Measurements from ENCODE around the gene OR51E1. TPM values are rescaled to one million over a fixed set of nuclear protein-coding genes. Genes with fewer than 3 reads are reported as not detected.

The OR51E1 gene
- total and polyA plus RNA-seq, 2 experiments from 2014 or later = not detected

DNA sequence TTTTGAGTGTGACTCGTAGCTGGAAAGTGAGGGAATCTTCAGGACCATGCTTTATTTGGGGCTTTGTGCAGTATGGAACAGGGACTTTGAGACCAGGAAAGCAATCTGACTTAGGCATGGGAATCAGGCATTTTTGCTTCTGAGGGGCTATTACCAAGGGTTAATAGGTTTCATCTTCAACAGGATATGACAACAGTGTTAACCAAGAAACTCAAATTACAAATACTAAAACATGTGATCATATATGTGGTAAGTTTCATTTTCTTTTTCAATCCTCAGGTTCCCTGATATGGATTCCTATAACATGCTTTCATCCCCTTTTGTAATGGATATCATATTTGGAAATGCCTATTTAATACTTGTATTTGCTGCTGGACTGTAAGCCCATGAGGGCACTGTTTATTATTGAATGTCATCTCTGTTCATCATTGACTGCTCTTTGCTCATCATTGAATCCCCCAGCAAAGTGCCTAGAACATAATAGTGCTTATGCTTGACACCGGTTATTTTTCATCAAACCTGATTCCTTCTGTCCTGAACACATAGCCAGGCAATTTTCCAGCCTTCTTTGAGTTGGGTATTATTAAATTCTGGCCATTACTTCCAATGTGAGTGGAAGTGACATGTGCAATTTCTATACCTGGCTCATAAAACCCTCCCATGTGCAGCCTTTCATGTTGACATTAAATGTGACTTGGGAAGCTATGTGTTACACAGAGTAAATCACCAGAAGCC, 11.0 kb downstream of the OR51E1 start:
- in situ Hi-C loops (cut with MboI) = no loop called here
- Histone ChIP-seq H3K4me1 (ENCODE audit: insufficient read depth) (no peaks in the 10 kb centered on the region), H3K79me2 (ENCODE audit: insufficient read depth) (no peaks in the 10 kb centered on the region), H3K9me2 (ENCODE audit: insufficient read depth) (no peaks in the 10 kb centered on the region), H3K9ac (no peak overlapping the region), H4K20me1 (ENCODE audit: insufficient read depth) (no peaks in the 10 kb centered on the region), H3K4me2 (ENCODE audit: unreplicated experiment) (no peak overlapping the region), H2AFZ (no peak overlapping the region), H3K4me3 (no peak overlapping the region), H3K36me3 (ENCODE audit: low read depth) (no peaks in the 10 kb centered on the region), H3K27ac (no peak overlapping the region), H3K9me3 (ENCODE audit: low read depth) (no peaks in the 10 kb centered on the region), H3F3A (ENCODE audit: insufficient read depth) (no peaks in the 10 kb centered on the region), H3K27me3 (replicated peaks; ENCODE audit: insufficient read depth) (no peaks in the 10 kb centered on the region)
- TF ChIP-seq EZH2 (IDR thresholded peaks at IDR 0.05; ENCODE audit: insufficient read depth, poor library complexity, severe bottlenecking) (no peak), EZH2phosphoT487 (IDR thresholded peaks at IDR 0.05; ENCODE audit: insufficient read depth, low read depth) (no peak)
- no peak for DNase-seq
- WGBS, 2 experiments (ENCODE audit: low coverage in 1 of 2, low lambda C conversion rate in 2 of 2, missing lambda C conversion rate in 2 of 2) = 3 to 10% methylated on average over 2 of the region's 2 CpGs

DNA sequence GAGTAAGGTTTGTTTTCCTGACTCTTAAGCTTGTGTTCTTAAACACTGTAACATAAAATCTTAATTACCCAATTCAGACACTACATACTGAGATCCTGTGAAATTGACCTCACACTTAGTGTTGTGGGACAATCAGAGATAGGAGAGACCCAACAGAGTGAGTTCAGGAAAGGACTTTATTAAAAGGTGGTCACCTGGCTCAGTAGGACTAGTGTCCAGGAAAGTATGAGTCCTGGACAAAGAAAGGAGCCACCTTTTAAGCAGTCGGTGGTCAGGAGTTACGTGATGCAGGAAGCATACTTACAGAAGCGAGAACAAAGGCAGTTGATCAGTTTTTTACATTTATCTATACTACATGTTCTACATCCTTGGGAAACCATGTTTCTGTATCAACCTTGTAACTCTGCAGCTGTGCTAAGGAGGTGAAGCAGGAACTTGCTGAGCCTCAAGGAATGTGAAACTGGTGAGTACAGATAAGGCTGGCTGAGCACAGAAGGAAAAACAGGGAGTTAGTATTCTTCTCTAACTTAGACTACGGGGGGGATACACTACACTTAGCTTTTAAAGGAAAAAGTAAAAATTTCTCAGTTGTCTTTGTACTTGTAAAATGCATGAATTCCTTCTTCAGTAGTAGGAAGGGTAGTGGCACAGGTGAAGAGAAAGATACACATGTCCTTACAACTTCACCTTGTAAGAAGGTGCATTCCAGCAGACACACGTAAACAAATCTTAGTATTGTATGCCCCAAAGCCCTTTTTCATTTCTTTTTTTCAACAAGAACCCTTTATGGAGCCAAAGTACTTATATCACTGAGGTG, 15.1 kb downstream of the OR51E1 start:
- Histone ChIP-seq H2AFZ (no peak overlapping the region), H3K36me3 (ENCODE audit: low read depth) (no peaks in the 10 kb centered on the region), H3K9ac (no peak overlapping the region), H3K4me1 (ENCODE audit: insufficient read depth) (no peaks in the 10 kb centered on the region), H3K4me3 (no peak overlapping the region), H3K9me2 (ENCODE audit: insufficient read depth) (no peaks in the 10 kb centered on the region), H3K9me3 (ENCODE audit: low read depth) (no peaks in the 10 kb centered on the region), H3K79me2 (ENCODE audit: insufficient read depth) (no peaks in the 10 kb centered on the region), H3F3A (ENCODE audit: insufficient read depth) (no peaks in the 10 kb centered on the region), H3K27me3 (replicated peaks; ENCODE audit: insufficient read depth) (no peaks in the 10 kb centered on the region), H3K27ac (no peak overlapping the region), H4K20me1 (ENCODE audit: insufficient read depth) (no peaks in the 10 kb centered on the region), H3K4me2 (ENCODE audit: unreplicated experiment) (no peak overlapping the region)
- DNase-seq = no peak
- TF ChIP-seq EZH2 (IDR thresholded peaks at IDR 0.05; ENCODE audit: insufficient read depth, poor library complexity, severe bottlenecking) = no peak
- TF ChIP-seq EZH2phosphoT487 (IDR thresholded peaks at IDR 0.05; ENCODE audit: insufficient read depth, low read depth) = no peak
- in situ Hi-C loops (cut with MboI) = no loop called here
- WGBS, 2 experiments (ENCODE audit: low coverage in 1 of 2, low lambda C conversion rate in 2 of 2, missing lambda C conversion rate in 2 of 2) = 36 to 37% methylated on average over 5 of the region's 5 CpGs

DNA sequence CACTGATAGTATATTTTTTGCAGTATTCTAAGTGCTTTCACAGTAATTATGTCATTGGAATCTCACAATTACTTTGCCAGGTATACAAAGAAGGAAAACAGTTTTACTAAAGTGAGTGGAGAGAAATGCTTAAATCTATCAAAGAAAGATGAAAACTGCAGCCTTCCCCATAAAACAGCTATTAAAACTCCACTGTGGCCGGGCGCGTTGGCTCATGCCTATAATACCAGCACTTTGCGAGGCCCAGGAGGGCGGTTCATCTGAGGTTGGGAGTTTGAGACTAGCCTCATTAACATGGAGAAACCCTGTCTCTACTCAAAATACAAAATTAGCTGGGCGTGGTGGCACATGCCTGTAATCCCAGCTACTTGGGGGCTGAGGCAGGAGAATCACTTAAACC, 19.1 kb downstream of the OR51E1 start:
- H3K9me3 ChIP-seq (ENCODE audit: low read depth) = no peaks in the 10 kb centered on the region
- H3K79me2 ChIP-seq (ENCODE audit: insufficient read depth) = no peaks in the 10 kb centered on the region
- no peak for DNase-seq
- H3K9ac ChIP-seq = no peak overlapping the region
- no peak overlapping the region for H2AFZ ChIP-seq
- no peaks in the 10 kb centered on the region for H3K4me1 ChIP-seq (ENCODE audit: insufficient read depth)
- H3F3A ChIP-seq (ENCODE audit: insufficient read depth) = no peaks in the 10 kb centered on the region
- in situ Hi-C loops (cut with MboI) = no loop called here
- H3K27me3 ChIP-seq (replicated peaks; ENCODE audit: insufficient read depth) = no peaks in the 10 kb centered on the region
- WGBS, 2 experiments (ENCODE audit: low coverage in 1 of 2, low lambda C conversion rate in 2 of 2, missing lambda C conversion rate in 2 of 2) = 42 to 53% methylated on average over 6 of the region's 6 CpGs
- H3K4me3 ChIP-seq = no peak overlapping the region
- H3K4me2 ChIP-seq (ENCODE audit: unreplicated experiment) = no peak overlapping the region
- H3K27ac ChIP-seq = no peak overlapping the region
- H3K9me2 ChIP-seq (ENCODE audit: insufficient read depth) = no peaks in the 10 kb centered on the region
- TF ChIP-seq EZH2phosphoT487 (IDR thresholded peaks at IDR 0.05; ENCODE audit: insufficient read depth, low read depth) = no peak
- TF ChIP-seq EZH2 (IDR thresholded peaks at IDR 0.05; ENCODE audit: insufficient read depth, poor library complexity, severe bottlenecking) = no peak
- H4K20me1 ChIP-seq (ENCODE audit: insufficient read depth) = no peaks in the 10 kb centered on the region
- no peaks in the 10 kb centered on the region for H3K36me3 ChIP-seq (ENCODE audit: low read depth)

DNA sequence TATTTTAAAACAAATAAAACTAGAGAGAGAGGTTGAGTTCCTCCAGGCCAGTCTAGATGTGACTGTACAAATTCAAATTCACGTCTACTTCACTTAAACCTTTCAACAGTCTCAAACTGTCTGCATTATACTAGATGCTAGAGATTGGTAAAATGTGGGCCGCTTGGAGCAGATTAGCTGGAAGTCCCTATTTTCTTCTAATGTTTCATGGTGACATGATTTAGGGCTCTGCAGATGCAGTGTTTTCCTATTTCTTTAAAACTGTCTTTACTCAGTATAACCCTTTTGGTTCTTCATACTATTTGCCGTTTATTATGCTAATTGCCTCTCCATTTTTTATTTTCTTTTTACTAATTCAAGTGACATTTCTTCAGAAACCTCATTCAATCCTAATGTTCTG, 20.4 kb downstream of the OR51E1 start:
- no peak for DNase-seq
- no peak overlapping the region for H2AFZ ChIP-seq
- H3F3A ChIP-seq (ENCODE audit: insufficient read depth) = no peaks in the 10 kb centered on the region
- H3K27ac ChIP-seq = no peak overlapping the region
- no peaks in the 10 kb centered on the region for H3K79me2 ChIP-seq (ENCODE audit: insufficient read depth)
- no peaks in the 10 kb centered on the region for H3K4me1 ChIP-seq (ENCODE audit: insufficient read depth)
- no peaks in the 10 kb centered on the region for H4K20me1 ChIP-seq (ENCODE audit: insufficient read depth)
- H3K9me2 ChIP-seq (ENCODE audit: insufficient read depth) = no peaks in the 10 kb centered on the region
- H3K9ac ChIP-seq = no peak overlapping the region
- TF ChIP-seq EZH2 (IDR thresholded peaks at IDR 0.05; ENCODE audit: insufficient read depth, poor library complexity, severe bottlenecking) = no peak
- TF ChIP-seq EZH2phosphoT487 (IDR thresholded peaks at IDR 0.05; ENCODE audit: insufficient read depth, low read depth) = no peak
- H3K27me3 ChIP-seq (replicated peaks; ENCODE audit: insufficient read depth) = no peaks in the 10 kb centered on the region
- no peaks in the 10 kb centered on the region for H3K9me3 ChIP-seq (ENCODE audit: low read depth)
- H3K36me3 ChIP-seq (ENCODE audit: low read depth) = no peaks in the 10 kb centered on the region
- no peak overlapping the region for H3K4me2 ChIP-seq (ENCODE audit: unreplicated experiment)
- H3K4me3 ChIP-seq = no peak overlapping the region
- in situ Hi-C loops (cut with MboI) = no loop called here
- WGBS, 2 experiments (ENCODE audit: low coverage in 1 of 2, low lambda C conversion rate in 2 of 2, missing lambda C conversion rate in 2 of 2) = 33 to 36% methylated on average over 3 of the region's 3 CpGs
